ENCODE measurements around the gene VGLL4.
"Not testable (repeated sequence)": the region's sequence is repeated elsewhere in the genome, so short reads cannot be mapped to it uniquely, and the experiment has no call there.

Gene VGLL4

DNA sequence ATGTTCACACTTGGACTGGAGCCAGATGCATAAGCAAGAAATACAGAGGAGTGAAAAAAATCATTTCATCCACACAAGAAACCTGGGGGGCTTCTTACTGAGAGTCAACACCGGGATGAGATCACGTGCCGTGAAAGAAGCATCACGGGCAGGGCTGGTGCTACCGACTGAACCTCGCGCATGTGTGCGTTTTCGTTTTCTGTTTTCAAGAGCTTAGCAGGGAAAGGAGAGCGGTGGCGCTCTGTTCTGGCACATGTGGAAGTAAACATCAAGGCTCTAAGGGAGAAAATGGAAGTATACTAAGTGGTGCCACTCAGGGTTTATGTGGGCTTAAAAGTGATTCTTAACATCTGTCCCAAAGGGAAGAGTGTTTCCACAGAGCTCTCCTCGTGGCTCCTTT is 55.9 kb downstream of the VGLL4 start:
- no peak for DNase-seq (ENCODE audit: low read depth in 2 of 2)

DNA sequence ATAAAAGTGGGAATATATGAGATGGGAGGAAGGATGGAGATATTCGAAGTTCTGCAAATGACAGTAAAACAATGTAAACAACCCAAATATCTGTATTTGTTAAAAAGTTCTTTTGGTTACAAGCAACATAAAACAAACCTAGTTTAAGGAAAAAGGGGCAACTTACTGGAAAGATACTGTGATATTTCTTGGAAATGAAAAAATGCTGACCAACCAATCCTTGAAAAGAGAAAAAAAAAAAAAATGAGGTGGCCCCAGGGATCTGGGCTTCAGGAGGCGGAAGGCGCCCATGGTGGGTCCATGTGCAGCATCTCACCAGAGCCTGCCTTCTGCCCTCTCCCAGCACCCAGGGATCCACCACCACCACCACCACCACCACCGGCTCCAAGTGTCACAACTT is 59.1 kb downstream of the VGLL4 start:
- no peak for DNase-seq (ENCODE audit: low read depth in 2 of 2)

DNA sequence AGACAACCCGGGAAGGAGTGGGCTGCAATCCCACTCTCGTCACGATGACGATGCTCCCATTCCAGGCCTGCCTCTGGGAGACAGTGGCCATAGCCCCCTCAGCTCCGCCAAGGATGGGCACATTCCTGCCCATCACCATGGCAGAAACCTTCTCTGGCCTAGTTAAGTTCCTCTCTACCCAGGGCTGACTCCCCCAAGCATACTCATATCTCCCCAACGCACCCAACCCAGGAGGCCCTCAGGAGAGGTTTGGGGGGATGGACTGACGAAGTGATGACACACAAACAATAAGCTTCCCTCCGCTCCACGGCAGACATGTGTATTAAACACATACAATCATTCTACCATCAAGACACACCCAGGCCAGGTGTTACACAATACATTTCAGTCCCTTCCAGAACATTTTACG is 60.1 kb downstream of the VGLL4 start:
- no peak for DNase-seq (ENCODE audit: low read depth in 2 of 2)

DNA sequence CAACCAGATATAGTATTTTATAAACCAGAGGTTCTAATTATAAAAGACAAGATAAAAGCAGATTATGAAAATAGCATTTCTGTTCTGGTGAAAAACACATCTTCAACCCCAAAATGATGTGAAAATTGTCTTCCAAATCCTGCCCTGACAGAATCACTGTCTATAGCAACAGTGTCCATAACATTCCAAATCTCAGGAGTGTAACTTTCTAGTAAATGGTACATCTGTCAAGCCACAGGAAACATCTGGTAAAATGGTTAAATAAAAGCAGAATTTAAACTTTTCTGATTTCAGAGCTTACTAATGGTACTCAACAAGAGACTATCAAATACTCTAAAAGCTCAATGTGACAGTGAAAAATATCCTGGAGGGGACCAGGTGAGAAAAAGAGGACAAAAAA is 60.5 kb downstream of the VGLL4 start:
- no peak for DNase-seq (ENCODE audit: low read depth in 2 of 2)

DNA sequence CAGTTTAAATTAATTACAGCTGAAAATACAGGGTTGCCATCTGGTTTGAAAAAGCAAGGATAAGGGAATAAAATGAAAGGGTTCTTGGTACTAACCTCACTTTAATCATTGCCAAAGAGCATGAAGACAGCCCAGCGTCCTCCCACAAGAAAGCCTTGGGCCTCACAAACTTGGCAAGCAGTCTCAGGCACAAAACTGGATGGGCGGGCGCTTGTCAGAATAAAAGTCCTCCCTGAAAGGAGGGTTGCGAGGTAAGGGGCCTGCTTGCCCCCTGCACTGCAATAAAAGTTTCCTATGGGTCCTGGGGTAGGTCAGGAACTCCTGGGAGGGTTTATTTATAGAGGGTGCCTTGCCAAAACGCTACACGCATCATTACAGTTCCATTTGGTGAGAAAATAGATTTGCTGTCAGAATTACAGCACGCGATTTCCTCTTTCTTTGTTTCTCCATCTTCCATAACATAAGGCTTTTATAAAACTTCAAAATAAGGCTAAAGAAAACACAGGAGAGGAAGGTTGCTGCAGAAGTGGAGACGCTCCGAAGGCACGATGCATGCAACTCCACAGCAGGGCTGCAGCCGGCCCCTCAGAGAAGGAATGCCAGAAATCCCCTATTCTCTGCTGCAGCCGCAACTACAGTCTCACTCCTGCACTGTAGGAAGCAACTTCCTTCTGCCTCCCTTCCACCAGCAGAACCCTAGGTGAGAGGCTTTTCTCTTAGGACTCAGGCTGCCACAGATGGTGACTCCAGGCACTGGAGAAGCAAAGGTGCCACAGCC is 61.3 kb downstream of the VGLL4 start:
- no peak for DNase-seq (ENCODE audit: low read depth in 2 of 2)

DNA sequence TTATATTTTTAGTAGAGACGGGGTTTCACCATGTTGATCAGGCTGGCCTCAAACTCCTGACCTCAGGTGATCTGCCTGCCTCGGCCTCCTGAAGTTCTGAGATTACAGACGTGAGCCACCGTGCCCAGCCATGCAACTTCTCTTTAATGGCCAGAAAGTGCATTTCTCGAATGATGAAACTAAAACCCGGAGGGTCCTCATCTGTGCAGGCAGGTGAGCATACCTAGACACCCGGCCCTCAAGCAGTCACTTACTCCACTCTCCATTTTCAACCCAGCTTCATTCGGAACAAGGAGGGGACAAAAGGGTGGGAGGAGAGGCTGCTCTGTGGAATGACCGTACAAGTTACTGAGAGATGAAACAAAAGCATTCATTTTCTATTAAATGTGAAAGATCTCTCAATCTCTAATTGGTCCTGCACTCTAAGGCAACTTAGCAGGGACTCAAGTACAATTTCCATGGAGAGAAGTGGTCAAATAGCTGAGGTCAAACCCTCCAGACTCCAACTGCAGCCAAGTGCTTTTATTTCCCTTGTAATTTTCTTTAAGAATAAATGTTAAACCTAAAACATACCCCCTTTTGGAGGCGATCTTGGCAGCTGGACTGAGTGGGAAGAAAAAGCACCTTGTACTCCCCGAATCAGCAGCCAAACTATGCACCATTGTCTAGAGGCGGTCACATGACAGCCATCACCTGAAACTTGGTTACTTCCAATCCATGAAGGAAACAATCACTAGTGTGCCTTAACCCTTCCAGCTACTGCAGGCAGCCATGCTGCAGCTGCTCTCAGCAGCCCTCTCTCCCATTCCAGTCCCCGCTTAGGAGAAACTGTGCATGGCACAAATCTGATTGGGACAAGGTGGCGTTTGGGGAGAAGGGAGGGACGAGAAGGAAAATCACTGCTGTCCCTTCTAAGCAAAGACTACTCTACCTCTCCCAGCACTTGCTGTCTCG is 62.2 kb downstream of the VGLL4 start:
- no peak for DNase-seq (ENCODE audit: low read depth in 2 of 2)

DNA sequence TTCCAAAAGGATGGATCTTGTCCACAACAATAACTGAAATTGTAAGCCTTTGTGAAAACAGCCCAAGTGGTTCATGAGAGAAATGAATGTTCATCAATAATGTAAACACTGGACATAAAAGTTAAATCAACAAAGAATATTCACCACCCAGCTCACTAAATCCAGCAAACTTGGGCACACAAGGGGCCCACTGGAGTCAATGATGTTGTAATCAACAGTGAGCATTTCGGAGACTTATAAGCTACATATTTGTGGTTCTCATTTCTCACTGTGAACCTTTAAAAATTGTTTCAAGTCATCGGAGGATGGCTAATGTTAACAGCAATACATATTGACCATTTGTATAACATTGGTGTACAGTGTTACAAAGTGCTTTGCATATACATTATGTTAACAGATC is 63.1 kb downstream of the VGLL4 start:
- DNase-seq (ENCODE audit: low read depth in 2 of 2) = no peak

DNA sequence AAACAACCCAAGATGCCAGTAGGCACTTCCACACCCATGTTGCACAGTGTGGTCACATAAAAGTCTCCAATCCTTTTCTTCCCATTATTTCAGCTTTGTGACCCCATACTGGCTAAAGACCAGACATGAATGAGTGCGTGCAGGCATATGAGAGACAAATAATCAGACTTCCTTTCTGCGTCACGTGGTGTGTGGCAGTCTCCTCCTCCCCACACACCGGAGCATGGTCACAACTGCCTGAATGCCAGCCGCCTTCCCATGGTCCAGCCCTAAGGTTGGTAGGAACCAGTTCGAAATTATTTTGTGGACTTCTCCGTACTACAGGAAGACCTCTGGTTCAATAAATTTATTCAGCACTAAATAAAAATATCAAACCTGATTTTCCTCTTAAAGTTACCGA is 65.5 kb downstream of the VGLL4 start:
- DNase-seq (ENCODE audit: low read depth in 2 of 2) = no peak

DNA sequence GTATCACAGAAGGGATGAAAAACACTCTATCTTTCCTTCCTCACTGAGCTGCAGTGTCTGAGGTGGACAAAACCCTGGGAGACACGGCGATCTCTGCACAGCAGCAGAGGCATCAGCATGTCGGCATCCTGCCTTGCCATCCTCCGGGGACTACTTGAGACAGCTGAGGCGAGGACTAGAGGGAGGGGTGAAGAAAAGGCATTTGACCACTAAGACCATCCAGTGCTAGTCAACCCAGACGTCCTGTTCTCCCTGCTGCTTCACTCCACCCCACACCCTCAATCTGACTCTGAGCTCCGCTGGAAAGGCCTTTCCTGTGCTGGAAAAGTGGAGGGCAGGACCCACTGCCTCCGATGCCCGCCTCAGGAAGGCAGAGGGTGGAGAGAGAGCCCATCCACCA is 67.3 kb downstream of the VGLL4 start:
- no peak for DNase-seq (ENCODE audit: low read depth in 2 of 2)

DNA sequence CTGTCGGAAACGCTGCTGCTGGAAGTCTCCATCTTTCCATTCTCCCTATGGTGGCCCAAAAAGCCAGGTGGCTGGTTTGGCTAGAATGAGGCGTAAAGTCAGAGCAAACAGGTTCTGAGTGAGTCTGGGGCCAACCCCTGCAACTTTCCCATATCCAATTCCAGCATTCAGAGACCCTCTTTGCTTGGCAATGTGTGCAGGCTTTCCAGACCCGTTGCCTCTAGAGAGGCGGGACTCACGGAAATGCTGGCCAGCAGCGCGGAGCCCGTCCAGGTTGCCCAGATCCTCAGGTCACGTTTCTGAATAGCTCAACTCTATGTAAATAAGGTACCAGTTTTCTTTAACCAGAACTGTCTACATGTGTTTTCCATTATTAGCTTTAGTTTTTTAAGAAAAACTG is 68.0 kb downstream of the VGLL4 start:
- DNase-seq (ENCODE audit: low read depth in 2 of 2) = no peak

DNA sequence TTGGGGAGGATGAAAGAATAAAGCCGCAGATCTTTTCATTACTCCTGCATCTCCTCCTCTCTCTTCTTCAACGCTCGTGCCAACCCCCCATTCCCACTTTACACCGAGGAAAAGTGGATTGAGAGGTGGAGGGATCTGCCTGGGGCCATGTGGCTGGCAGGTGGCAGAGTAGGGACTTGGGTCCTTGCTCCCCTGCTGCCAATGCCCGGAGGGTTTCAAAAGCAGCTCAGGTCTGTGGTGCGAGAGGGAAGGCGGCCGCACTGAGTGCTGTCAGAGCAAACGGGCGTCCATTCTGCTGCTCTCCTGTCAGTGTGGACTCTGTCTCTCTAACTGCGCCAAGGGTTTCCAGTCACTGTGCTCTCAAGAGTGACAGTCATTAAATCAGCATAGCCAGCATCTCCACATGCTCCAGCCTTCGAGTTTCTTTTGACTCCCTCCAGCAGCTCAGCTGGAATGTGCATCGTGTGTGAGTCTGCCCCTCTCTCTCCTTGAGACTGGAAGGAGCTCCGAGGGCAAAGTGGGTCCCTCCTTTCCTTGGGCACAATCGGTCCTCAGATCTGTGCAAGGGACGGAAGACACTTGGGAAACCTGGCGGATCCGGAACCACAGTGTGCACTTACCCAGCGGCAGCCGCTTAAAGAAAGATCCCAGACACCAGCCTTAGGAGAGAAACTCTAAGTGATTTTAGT is 68.6 kb downstream of the VGLL4 start:
- no peak for DNase-seq (ENCODE audit: low read depth in 2 of 2)

DNA sequence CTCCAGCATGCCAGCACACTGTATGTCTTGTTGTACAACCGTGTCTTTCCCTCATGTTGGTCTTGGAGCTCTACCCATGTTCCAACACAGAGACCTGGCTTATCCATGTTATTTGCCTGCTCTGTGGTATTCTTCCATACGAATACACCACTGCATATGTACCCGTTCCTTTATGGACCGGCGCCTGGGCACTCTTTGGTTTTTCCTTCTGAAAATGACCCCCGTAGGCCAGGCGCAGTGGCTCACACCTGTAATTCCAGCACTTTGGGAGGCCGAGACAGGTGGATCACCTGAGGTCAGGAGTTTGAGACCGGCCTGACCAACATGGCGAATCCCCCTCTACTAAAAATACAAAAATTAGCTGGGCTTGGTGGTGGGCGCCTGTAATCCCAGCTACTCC is 71.1 kb downstream of the VGLL4 start:
- not testable (repeated sequence) for DNase-seq (ENCODE audit: low read depth in 2 of 2)

DNA sequence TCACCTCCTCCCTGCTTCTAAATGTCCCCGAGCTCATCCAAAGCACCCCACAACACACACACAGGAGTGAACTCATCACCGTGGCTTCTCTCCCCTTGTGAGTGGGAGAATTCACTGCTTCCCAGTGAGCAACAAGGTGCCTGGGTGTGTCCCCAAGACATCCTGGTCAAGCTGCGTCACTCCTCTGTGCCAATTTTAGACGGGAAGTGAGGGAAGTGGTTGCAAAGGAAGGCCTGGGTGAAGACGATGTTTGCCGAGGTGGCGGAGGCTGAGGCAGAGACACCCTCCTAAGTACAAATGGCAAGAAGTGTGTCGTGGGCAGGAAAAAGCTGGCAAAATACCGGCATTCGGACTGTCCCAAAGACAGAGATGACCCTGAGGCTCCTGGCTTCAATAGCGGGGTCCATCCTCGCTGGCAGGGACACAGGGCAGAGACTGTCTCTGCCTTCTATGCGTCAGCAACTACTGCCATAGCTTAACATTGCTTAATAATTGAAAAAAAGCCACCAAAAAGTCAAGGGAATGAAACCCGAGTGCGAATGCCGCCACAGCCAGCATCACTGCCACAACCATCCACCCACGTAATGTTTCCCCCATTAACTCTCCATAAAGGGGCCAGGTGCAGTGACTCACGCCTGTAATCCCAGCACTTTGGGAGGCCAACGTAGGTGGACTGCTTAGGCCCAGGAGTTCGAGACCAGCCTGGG is 72.8 kb downstream of the VGLL4 start:
- DNase-seq (ENCODE audit: low read depth in 2 of 2) = no peak

DNA sequence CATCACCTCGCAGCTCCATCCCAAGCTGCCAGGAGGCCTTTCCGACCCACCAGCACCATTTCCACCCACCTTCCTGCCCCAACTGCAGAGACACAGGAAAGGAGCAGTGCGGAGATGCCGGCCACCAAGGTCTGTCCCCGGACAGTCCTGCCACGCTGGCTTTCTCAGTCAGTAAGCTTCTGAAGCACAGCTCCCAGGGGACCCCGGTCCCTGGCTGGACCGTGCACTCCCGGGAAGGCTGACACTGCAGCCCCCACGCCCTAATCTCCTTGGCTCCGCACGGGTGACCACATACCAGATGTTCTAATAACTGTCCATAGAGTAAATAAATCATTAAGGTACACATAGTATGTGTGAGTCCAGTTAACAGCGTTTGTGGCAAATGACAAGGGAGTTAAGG is 73.5 kb downstream of the VGLL4 start:
- DNase-seq (ENCODE audit: low read depth in 2 of 2) = no peak

DNA sequence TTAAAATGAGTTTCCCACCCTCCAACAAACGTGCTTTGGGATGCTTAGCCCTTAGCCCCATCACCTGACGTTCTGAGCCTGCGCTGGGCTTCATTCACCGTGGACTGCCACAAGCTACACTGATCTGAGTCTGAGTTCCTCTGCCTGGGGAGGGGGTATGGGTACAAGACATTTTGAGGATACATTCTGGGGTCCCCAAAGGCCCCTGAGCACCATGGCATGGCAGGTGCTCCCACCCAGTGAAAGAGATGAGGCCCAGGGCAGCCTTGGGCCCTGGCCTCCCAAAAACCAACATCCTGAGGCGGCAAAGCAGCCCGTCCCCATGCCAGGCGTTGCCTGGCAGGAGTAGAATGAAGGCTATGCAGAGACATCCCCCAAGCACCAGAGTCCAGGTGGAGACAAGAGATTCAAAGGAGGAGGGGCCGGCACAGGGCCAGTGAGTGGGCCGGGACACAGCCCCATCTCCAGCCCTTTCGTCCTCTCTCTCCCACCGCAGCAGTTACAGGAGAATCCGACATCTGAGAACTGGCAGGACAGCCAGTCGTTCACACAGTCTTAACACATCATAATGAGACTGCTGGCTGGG is 74.5 kb downstream of the VGLL4 start:
- no peak for DNase-seq (ENCODE audit: low read depth in 2 of 2)

DNA sequence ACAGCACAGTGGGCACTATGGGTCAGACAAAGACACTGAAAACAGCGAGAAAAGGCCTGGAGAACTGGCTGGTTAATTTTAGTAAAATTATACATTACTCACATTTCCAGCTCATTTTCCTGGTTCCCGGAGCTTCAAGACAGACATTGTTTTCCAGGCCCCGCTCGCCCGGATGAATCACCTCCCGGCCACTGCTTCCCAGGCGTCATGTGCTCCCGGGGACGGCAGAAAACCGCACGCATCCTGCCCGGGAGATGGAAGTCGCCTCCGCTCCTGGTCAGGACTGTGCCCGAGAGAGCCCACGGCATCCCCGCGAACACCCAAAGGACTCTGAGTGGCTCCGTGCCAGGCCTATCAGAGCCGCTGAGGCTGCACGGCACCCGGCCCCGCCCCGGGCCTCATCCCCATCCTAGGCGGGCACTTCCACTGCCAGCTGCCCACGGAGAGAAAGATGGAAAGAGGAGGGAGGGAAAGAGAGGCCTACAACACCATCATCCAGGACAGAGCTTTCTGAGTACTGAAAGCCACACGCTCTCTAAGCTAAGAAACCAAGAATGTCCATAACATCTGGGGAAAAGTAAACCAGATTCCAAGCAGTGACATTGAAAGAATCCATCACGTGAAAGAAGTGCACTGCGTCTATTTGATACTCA is 75.1 kb downstream of the VGLL4 start:
- DNase-seq (ENCODE audit: low read depth in 2 of 2) = no peak

DNA sequence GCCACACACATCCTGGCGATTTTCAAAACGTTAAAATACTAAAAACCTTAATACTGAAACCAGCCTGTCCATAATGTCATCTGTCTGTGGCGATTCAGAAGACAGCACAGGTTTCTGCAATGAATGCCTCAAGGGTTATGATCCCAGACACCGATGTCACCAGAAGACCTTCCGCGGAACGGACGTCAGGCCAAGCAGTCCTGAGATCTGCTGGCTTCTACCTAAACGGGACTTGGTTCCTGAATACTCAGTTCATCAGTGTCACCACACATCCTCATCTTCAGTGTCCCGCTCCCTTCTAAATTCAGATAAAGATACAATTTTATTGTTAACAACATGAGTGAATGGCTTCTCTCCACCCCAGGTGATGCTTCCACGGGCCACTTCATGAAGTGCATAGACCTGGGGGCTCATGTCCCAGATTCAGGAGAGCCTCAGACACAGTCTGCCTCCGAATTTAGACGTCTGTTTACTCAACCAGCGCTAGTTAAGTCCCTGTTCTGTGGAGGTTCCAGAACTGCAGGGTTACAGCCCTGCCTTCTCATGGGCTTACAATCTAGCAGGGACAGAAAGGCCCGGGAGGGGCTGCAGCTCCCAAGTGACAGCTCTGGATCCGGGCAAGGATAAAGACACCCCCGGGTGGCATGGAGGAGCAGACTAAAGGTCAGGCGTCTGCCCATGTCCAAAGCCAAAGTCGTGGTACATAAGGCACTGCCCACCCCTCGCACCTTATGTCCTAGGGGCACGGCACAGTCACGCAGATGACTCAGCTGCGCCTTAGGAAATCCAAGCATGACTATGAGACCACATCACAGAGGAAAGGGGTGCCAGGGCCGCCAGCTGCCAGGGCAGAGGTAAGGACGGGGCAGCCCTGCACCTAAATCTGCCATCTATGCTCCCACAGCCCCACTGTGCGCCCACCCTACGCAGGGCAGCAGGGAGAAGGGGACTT is 75.9 kb downstream of the VGLL4 start:
- no peak for DNase-seq (ENCODE audit: low read depth in 2 of 2)

DNA sequence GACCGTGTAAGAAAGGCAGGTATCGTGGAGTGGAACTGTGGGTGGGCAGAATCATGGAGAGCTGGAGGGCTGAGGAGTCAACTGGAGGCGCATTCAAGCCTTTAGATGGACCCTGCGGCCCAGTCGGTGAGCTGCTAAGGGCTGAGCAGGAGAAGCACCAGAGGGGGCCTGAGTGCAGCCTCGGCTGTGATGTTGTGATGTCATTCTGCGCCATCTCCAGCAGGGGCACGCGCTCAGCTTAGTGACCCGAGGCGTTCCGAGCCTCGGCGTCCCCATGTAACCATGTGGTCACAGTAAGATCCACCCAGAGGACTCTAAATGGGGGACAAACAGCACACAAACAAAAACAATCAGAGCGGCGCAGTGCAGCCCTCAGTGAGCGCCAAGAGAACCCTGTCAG is 76.8 kb downstream of the VGLL4 start:
- no peak for DNase-seq (ENCODE audit: low read depth in 2 of 2)

DNA sequence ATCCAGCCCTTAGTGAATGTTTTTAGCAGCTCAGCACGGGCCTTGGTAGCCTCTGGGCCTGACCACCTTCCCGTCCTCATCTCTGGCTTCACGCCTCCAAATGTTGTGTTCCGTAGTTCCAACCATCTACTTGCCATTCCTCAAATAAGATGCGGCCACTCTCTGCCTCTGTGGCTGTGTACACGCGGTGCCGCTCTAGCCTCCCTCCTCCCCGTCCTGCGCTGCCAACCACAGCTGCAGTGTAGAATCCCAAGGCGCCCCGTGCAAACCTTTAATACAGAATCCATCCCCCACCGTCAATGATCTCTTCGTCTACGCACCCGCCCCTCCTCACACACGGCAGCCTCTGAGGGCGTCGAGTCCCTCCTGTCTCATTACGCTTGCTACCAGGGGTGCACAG is 77.2 kb downstream of the VGLL4 start:
- no peak for DNase-seq (ENCODE audit: low read depth in 2 of 2)

DNA sequence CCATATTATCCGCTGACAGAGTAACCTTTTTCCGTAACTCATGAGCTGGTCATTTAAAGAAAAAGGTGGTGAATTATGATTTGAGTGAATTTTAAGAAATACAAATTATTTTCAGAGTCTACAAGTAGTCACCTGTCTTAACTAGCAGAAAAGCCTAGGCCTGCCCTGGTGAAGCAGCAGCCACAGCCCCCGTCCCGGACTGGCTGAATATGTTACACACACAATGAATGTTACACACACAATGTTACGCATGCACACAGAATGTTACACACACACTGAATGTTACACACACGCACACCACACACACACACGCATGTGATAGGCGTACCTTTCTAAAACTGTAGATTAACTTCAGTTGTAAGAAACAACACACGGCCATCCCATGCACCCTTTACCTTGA is 77.8 kb downstream of the VGLL4 start:
- DNase-seq (ENCODE audit: low read depth in 2 of 2) = no peak
